Endothelial cell of umbilical vein (primary cell): ENCODE results near the gene FAM53B.

Source experiments
- POLR2A ChIP-seq: IDR thresholded peaks from 2 replicates; pipeline ENCODE4 v1.6.1; 2012; ENCODE audit warnings: low read depth, mild to moderate bottlenecking, control low read depth, low read length
- TF ChIP-seq, protein P1 (sequence below), 2 donors: IDR thresholded peaks; 1 replicate in 1 of 2; 2 replicates in 1 of 2; pipeline ENCODE4 v1.5.1; 2011; ENCODE audit warnings: low read length in 2 of 2, mild to moderate bottlenecking in 2 of 2, moderate library complexity in 2 of 2, control low read depth in 1 of 2, inconsistent platforms in 1 of 2, low read depth in 1 of 2; ENCODE audit not compliant: insufficient read depth in 1 of 2; ENCODE audit errors: extremely low read depth in 1 of 2

DNA sequence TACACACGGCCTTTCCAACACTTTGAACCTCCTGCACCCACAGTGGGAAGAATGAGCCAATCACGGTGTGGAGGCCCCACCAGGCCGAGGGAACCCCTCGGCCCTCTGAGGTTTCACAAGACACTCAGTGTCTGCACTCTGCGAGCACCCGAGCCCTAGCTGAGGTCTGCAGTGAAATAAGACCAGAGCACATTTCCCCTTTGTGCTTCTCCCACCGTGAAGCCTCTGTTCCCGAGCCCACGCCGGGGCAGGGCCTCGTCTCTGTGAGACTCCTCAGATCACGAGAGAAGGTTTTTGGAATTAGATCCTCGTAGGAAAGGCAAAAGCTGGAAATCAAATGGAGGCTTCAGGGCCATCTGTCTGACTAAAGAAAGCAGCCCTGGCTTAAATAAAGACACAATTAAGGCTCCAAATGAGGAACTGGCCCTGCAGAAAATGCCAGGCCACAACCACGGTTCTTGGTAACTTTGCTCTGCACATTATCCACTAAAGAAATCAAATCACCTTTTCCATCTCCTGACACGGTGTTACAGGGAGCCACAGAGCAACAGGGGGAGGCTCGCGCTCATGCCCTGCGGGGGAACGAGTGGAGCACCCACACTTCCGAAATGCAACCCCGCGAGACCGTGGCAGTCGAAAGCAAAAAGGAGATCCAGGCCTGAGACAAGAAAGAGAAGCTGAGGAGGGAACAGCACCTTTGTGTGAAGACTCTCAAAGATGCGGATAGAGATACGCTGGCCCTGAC lies 43.7 kb downstream of the FAM53B start:
- TF ChIP-seq, protein P1, sequence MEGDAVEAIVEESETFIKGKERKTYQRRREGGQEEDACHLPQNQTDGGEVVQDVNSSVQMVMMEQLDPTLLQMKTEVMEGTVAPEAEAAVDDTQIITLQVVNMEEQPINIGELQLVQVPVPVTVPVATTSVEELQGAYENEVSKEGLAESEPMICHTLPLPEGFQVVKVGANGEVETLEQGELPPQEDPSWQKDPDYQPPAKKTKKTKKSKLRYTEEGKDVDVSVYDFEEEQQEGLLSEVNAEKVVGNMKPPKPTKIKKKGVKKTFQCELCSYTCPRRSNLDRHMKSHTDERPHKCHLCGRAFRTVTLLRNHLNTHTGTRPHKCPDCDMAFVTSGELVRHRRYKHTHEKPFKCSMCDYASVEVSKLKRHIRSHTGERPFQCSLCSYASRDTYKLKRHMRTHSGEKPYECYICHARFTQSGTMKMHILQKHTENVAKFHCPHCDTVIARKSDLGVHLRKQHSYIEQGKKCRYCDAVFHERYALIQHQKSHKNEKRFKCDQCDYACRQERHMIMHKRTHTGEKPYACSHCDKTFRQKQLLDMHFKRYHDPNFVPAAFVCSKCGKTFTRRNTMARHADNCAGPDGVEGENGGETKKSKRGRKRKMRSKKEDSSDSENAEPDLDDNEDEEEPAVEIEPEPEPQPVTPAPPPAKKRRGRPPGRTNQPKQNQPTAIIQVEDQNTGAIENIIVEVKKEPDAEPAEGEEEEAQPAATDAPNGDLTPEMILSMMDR (IDR thresholded peaks at IDR 0.05; ENCODE audit: extremely low read depth in 1 of 2, insufficient read depth in 1 of 2, low read depth in 1 of 2, low read length in 2 of 2): no peak
- TF ChIP-seq POLR2A: no peak
